Spleen (tissue), 7 donors: ENCODE measurements around the gene HSPBP1.

Experiments used
- CTCF ChIP-seq, 11 experiments: fragments of 200-600 bp in 7 of 11; fragments of 450-650 bp in 4 of 11; sonication (generic) in 4 of 11; IDR thresholded peaks in 8 of 11; conservative IDR thresholded peaks in 3 of 11; 1 replicate in 7 of 11; 2 replicates in 4 of 11; pipeline versions ENCODE4 v1.4.0 to v1.8.0; 2016 to 2021; ENCODE audit warnings: antibody characterized with exemption in 11 of 11, inconsistent platforms in 4 of 11, mild to moderate bottlenecking in 1 of 11
- POLR2A ChIP-seq, 3 donors: fragments of 450-650 bp; IDR thresholded peaks; one replicate each; pipeline ENCODE4 v1.5.1; 2017; ENCODE audit warnings: antibody characterized with exemption in 3 of 3, mild to moderate bottlenecking in 1 of 3
- donor health status: DM: no; HTN: no; CAD: no; lungs with moderate emphysema.
- donor health status: DM: no; HTN: no; CAD: no.
- donor health status: DM: no; HTN: no; CAD: no.

GRCh38 chr19:55239004-55239403 is 40.9 kb downstream of the HSPBP1 start:
- TF ChIP-seq CTCF (IDR thresholded peaks at IDR 0.05 in 8 of 11, conservative IDR thresholded peaks at IDR 0.05 in 3 of 11) (no peak), POLR2A (IDR thresholded peaks at IDR 0.05) (no peak)
